ENCODE measurements around the gene FAM110A. TPM values are rescaled to one million over a fixed set of nuclear protein-coding genes. Genes with fewer than 3 reads are reported as not detected.

FAM110A gene
- polyA plus RNA-seq, 1 experiment, result 4.2 TPM

- CTCF ChIA-PET, result interaction anchor here (0.8 to 6.3 kb wide), 3 partner anchors 19 to 279 kb away, joined by 3 to 52 read pairs (median 4); no protein-coding TSS in a partner anchor
- no peaks in the 10 kb centered on the region for H3K36me3 ChIP-seq (ENCODE audit: control insufficient read depth, insufficient read depth, low read length)
- no peaks in the 10 kb centered on the region for H3K27me3 ChIP-seq (ENCODE audit: control insufficient read depth, insufficient read depth, low read length)
- POLR2A ChIA-PET, result interaction anchor here (0.6 kb wide), 1 partner anchor 10 kb away, joined by 14 read pairs; no protein-coding TSS in a partner anchor
- DNase-seq (ENCODE audit: low read depth), result peak; percentile 26
- TF ChIP-seq CTCF (IDR thresholded peaks at IDR 0.05; ENCODE audit: insufficient read depth, low read depth, low read length), result no peak
- no peak overlapping the region for H3K4me3 ChIP-seq (ENCODE audit: low read depth, low read length)
Observed at GRCh38 chr20:829551-829950, 4.0 kb upstream of the FAM110A start.

GRCh38 chr20:830011-830521 lies 3.4 kb upstream of the FAM110A start:
- no peaks in the 10 kb centered on the region for H3K27me3 ChIP-seq (ENCODE audit: control insufficient read depth, insufficient read depth, low read length)
- no peaks in the 10 kb centered on the region for H3K36me3 ChIP-seq (ENCODE audit: control insufficient read depth, insufficient read depth, low read length)
- ChIA-PET POLR2A (interaction anchor here (0.6 kb wide), 2 partner anchors 11 to 531 kb away, joined by 3 to 14 read pairs; no protein-coding TSS in a partner anchor), CTCF (interaction anchor here (0.7 to 6.3 kb wide), 4 partner anchors 14 to 279 kb away, joined by 3 to 52 read pairs (median 4); no protein-coding TSS in a partner anchor)
- TF ChIP-seq CTCF (IDR thresholded peaks at IDR 0.05; ENCODE audit: insufficient read depth, low read depth, low read length), result no peak
- H3K4me3 ChIP-seq (ENCODE audit: low read depth, low read length), result no peak overlapping the region
- peak; percentile 64 for DNase-seq (ENCODE audit: low read depth)

GRCh38 chr20:831251-831650 lies 2.3 kb upstream of the FAM110A start:
- no peaks in the 10 kb centered on the region for H3K27me3 ChIP-seq (ENCODE audit: control insufficient read depth, insufficient read depth, low read length)
- no peak overlapping the region for H3K4me3 ChIP-seq (ENCODE audit: low read depth, low read length)
- H3K36me3 ChIP-seq (ENCODE audit: control insufficient read depth, insufficient read depth, low read length), result no peaks in the 10 kb centered on the region
- ChIA-PET CTCF (interaction anchor here (1.7 to 3.4 kb wide), 2 partner anchors 16 to 125 kb away, joined by 4 to 18 read pairs; no protein-coding TSS in a partner anchor), POLR2A (no interaction called here)
- no peak for TF ChIP-seq CTCF (IDR thresholded peaks at IDR 0.05; ENCODE audit: insufficient read depth, low read depth, low read length)
- no peak for DNase-seq (ENCODE audit: low read depth)

GRCh38 chr20:831956-832355 lies 1.6 kb upstream of the FAM110A start:
- no peak overlapping the region for H3K4me3 ChIP-seq (ENCODE audit: low read depth, low read length)
- H3K27me3 ChIP-seq (ENCODE audit: control insufficient read depth, insufficient read depth, low read length), result no peaks in the 10 kb centered on the region
- POLR2A ChIA-PET, result no interaction called here
- no peak for DNase-seq (ENCODE audit: low read depth)
- H3K36me3 ChIP-seq (ENCODE audit: control insufficient read depth, insufficient read depth, low read length), result no peaks in the 10 kb centered on the region
- CTCF ChIA-PET, result interaction anchor here (1.7 to 3.4 kb wide), 2 partner anchors 16 to 125 kb away, joined by 4 to 18 read pairs; no protein-coding TSS in a partner anchor
- TF ChIP-seq CTCF (IDR thresholded peaks at IDR 0.05; ENCODE audit: insufficient read depth, low read depth, low read length), result no peak

GRCh38 chr20:833121-833449 lies 430 bp upstream of the FAM110A start:
- CTCF ChIA-PET, result interaction anchor here (1.0 to 3.4 kb wide), 4 partner anchors 9 to 123 kb away, joined by 4 to 18 read pairs (median 7); no protein-coding TSS in a partner anchor
- DNase-seq (ENCODE audit: low read depth), result no peak
- POLR2A ChIA-PET, result no interaction called here
- Histone ChIP-seq H3K36me3 (ENCODE audit: control insufficient read depth, insufficient read depth, low read length) (no peaks in the 10 kb centered on the region), H3K4me3 (ENCODE audit: low read depth, low read length) (peak overlapping the region; percentile 81), H3K27me3 (ENCODE audit: control insufficient read depth, insufficient read depth, low read length) (no peaks in the 10 kb centered on the region)
- no peak for TF ChIP-seq CTCF (IDR thresholded peaks at IDR 0.05; ENCODE audit: insufficient read depth, low read depth, low read length)
